Middle frontal gyrus (tissue), 1 donor: Measurements from ENCODE around the gene CEP104.
A peak's percentile ranks its signal among the peaks of the same experiment; 100 is the strongest.

Experiments used
- DNase-seq: peaks from one replicate; pipeline ENCODE4 v3.0.0-alpha.2; 2015; ENCODE audit warnings: low spot score; ENCODE audit errors: extremely low spot score

The CEP104 gene

DNA sequence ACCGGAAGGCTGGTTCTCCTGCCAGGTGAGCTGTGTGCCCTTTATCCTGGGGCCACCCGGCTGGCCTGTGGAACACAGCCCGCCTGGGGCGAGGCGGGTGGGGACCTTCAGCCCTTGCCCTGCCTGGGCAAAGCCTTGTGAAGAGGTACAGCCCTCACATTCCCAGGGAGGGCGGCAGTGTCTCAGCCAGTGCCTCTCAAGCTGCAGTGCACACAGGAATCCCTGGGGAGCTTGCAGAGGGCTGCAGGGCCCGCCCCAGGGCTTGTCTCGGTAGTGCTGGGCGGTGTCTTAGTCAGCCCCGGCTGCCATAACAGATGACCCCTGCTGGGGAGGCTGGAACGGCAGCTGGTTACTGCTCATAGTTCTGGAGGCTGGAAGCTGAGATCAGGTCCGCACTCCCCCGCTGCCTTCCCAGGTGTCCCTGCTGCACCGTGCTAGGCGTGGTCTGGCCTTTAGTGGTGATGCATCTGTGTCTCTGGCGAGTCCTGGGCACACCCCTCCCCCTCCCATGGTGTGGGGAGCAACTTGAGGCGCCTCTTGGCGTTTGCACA, 12.8 kb upstream of the CEP104 start:
- DNase-seq, result no peak

DNA sequence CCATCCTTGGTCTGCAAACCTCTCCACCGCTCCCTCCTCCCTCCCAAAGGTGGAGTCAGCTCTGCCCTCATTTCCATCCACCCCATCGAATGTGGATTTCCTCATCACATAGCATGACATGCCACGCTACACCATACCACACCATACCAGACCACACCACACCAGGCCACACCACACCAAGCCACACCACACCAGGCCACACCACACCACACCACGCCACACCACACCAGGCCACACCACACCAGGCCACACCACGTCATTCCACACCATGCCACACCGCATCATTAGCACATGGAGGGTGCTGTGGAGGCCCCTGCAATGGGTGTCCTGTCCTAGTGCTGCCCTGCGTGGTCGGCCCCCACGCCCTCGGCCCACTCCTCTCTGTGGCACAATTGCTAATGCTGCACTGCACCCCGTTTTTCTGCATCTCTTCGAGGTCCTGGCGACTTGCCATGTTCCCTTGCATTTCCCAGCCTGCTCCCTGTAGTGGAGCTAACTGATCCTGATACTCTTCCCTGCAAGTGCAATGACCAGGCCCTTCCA, 11.5 kb upstream of the CEP104 start:
- DNase-seq, result no peak

GRCh38 chr1:3865606-3866160, 8.7 kb upstream of the CEP104 start:
- DNase-seq, result no peak

GRCh38 chr1:3864884-3865283, 7.9 kb upstream of the CEP104 start:
- DNase-seq, result no peak

DNA sequence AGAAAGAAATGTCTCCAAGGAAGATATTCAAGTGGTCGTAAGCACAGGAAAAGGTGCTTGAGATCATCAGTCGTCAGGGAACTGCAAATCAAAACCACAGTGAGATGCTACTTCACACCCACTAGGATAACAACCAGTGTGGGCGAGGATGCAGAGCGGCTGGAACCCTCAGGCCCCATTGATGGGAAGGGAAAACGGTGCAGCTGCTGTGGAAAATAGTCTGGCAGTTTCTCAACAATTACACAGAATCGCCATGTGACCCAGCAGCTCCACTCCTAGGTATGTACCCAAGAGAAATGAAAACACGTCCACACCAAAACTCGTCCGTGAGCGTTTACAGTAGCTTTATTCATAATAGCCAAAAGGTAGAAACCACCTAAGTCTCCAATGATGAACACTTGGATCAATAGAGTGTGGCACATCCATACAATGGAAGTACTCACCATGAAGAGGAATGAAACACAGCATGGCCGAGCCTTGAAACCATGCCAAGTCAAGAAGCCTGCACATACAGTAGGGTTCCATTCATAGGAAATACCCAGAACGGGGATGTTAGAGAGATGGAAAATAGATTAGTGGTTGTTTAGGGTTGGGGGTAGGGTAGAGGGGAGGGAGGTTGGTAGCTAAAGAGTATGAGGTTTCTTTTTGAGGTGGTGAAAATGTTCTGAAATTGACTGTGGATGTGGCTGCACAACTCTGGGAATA, 6.4 kb upstream of the CEP104 start:
- DNase-seq, result no peak

DNA sequence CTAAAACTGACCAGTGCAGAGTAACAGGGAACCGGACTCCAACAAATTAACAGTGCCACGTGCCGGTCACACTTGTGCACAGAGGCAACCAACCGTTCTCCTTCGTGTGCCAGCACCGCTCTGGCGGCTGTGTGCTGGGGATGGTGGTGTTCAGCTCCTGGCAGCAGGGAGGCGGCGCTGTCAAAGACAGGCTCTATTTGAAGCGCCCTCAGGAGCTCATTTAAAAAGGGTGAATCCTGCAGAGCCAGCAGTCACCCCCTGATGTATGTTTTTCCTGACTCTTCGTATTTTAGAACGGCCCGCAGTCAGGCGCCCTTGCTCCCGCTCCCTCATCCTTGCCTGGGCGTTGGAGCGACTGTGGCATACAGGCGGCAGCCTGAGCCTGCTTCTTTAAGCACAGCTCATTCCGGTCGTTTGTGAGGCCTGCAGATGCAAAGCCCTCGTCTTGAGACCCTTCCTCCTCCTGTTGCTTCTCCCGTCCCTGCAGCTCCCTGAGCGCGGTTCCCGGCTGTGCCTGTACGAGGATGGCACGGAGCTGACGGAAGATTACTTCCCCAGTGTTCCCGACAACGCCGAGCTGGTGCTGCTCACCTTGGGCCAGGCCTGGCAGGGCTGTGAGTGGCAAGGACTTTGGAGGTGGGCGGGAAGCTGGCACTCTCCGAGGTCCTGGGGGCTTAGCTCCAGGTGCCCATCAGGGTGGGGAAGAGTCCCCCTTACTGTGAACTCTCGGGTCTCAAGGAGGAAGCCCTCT, 1.4 kb upstream of the CEP104 start:
- peak; percentile 42 for DNase-seq

DNA sequence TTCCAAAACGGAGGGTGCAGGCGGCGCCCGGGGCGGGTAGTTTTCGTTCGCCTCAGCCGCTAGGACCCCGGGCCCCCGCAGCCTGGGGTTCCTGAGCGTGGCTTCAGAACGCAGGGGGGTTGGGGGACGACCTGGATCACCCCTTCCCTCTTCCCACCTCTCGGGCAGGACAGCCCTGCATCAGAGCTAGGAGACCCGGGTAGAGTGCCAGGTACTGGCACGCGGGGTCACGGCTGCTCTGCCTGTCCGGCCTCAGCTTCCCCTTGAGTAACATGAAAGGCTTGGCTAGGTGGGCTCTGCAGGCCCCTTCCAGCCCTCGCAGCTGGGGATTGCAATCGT, 749 bp upstream of the CEP104 start:
- DNase-seq, result no peak

- no peak for DNase-seq
Observed at GRCh38 chr1:3852711-3853485, 4.1 kb downstream of the CEP104 start.

DNA sequence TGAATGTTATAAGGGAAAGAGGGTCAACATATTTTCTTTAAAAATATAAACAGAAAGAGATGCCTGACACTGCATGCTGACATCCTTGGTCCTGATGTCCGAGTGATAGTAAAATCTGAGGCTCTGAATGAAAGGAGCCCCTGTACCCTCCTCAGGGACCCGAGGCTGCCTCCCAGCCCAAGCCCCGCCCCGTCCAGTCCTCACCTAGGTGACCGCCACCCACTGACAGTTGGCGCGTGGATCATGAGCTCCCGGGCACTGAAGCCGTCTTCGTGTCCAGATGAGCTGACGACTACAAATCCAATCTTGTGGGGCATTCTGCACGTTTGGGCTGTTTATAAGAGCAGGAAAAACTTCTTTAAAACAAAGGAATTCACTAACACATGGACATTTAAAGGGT, 4.9 kb downstream of the CEP104 start:
- no peak for DNase-seq

DNA sequence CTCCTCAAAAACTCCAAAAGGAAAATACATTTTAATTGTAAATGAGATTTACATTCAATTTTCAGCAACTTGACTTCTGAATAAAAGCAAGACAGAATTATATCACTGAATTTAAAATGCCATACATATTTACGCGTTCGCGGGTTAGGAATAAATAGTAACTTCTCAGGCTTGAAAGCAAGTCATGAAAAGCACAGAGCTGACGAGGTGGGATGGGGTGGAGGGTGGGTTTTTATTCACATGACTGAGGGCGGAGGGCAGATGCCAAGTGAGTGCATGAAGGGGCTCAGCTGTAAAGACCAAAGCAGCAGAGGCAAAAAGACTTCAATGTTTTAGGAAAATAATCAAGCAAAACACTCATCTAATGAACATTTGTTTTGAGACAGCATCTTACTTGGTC, 5.7 kb downstream of the CEP104 start:
- no peak for DNase-seq

GRCh38 chr1:3850857-3851256, 6.2 kb downstream of the CEP104 start:
- no peak for DNase-seq

GRCh38 chr1:3847081-3847480, 9.9 kb downstream of the CEP104 start:
- DNase-seq, result no peak

DNA sequence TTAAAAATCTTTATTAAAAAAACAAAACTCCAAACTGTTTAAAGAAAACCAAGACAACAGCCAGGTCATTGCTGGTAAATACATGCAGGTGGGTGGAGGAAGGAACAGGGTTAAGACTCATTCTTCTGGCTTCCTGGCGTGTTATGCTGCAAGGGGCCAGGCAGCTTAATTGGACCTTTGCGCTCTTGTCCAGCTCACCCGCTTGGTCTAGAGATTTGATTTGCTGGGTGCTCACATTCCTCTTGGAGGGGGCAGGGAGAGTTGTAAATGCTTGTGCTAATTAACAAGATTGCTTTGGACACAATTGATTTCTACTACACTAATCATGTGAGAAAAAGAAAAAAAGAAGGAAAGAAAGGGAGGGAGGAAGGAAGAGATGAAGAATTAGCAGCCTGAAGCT, 10.5 kb downstream of the CEP104 start:
- no peak for DNase-seq

GRCh38 chr1:3842912-3843311, 14.1 kb downstream of the CEP104 start:
- no peak for DNase-seq

- DNase-seq, result no peak
Observed at GRCh38 chr1:3841491-3841890, 15.5 kb downstream of the CEP104 start.

- DNase-seq, result no peak
Observed at GRCh38 chr1:3838788-3839187, 18.2 kb downstream of the CEP104 start.

GRCh38 chr1:3837685-3838084, 19.3 kb downstream of the CEP104 start:
- DNase-seq, result no peak

DNA sequence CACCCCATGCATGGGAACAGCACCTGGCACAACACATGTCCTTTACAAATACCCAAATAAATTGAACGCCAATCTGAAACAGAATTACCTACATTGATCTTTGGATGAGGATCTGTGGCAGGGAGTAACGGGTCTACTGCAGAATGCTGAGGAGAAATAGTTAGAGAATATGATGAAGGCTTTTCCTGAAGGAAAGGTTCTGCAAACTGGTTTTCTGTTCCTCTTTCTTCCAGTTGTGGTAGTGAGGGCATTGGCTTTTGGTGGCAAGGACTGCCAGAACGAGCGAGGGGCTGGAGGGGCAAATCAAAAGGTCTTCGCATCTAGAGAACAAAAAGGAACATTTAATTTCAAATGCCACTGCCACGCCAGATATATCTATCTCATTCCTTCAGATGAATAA, 19.8 kb downstream of the CEP104 start:
- DNase-seq, result no peak

DNA sequence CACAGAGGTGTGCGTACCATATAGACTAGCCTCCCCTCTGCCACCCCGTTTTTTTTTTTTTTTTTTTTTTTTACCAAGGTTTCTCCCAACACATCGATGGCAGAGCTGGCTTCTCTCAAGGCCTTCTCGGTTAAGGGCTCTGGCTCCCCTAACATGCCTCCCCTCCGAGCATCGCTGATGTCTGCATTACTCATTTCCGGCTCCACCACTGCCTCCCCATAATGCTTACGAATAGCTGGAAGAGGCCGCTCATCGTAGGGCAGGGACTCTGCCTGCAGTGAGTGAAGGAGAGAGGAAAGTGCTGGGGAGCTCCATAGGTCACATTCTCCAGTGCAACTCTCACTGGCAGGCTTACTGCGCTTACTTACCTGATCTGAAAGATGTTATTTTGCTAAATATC, 20.6 kb downstream of the CEP104 start:
- no peak for DNase-seq

DNA sequence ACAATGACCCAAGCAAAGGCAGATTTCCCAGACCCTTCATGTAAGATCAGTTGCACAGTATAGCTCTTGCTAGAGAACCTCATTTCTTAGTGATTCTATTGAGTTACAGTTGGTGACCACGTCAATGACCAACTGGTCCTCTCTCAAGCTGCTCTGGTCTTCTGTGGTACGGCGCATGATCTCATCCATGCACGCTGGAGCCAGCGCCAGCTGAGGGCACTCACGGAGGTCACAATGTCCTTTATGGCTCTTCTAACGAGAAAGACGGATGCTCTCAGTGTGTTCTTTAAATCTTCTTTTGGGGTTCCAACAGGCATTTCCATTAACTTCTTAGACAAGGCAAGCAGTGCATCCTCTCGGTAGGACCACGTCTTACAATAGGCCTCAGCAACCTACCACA, 22.3 kb downstream of the CEP104 start:
- DNase-seq, result no peak

DNA sequence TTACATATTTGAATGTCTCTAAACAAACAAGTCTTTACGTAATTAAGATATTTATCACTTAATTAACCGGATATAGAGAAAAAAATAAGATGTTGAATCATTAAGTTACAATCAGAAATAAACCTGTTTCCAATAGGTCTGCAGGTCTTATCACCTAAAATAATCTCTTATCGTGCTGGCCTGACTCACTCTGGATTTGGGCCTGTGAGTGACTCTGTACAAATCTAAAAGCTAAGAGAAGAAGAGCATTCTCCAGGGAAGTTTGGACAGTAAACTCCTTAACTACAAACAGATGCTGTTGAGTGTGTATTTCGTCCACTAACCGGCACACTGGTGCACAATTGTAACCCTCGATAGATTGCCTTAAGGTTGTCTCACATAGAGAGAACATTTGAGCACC, 25.3 kb downstream of the CEP104 start:
- no peak for DNase-seq

DNA sequence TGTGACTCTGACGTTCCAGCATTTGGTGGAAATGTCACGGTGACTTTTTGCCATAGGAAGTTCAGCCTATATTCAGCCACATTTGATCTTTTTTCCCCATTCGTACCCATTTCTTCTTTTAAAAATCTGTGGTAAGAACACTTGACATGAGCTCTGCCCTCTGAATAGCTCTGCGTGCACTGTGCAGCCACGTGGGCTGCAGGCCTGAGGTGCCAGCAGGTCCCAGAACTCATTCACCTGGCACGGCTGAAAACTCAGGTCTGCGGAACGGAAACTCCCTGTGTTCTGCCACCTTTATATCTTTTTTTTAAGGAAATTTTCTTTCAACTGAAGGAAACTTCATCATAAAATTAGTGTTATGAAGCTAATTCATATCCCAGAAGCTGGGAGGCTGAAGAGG, 28.6 kb downstream of the CEP104 start:
- no peak for DNase-seq
